ENCODE results near the gene ACVR1B. TPM values are rescaled to one million over a fixed set of nuclear protein-coding genes. Genes with fewer than 3 reads are reported as not detected.

The ACVR1B gene
- total RNA-seq, 3 donors from 2014 or later (not counting 1 experiment from before 2014, with no cell fraction given): 5.9 to 9.6 (median 6.6) TPM

- Mint-ChIP-seq H3K4me3 (no peak overlapping the region), H3K36me3 (no peaks in the 10 kb centered on the region), H3K27ac (no peak overlapping the region), H3K4me1 (no peaks in the 10 kb centered on the region), H3K9me3 (no peaks in the 10 kb centered on the region), H3K27me3 (ENCODE audit: low read depth in 2 of 2) (no peaks in the 10 kb centered on the region)
- peaks cover 9% of the 10 kb centered on the region for H3K4me1 ChIP-seq (ENCODE audit: control insufficient read depth, insufficient read depth, low read length)
- H3K36me3 ChIP-seq (ENCODE audit: control insufficient read depth, insufficient read depth, low read length): no peaks in the 10 kb centered on the region
- H3K9me3 ChIP-seq (ENCODE audit: control insufficient read depth, insufficient read depth, low read length): no peaks in the 10 kb centered on the region
- intact Hi-C loops (cut with micrococcal nuclease): no loop called here
- no peak overlapping the region for H3K27ac ChIP-seq (ENCODE audit: low read length)
- DNase-seq: no peak
- H3K27me3 ChIP-seq (ENCODE audit: control insufficient read depth, insufficient read depth, low read length): no peaks in the 10 kb centered on the region
- no peak overlapping the region for H3K4me3 ChIP-seq (ENCODE audit: low read length)
- ATAC-seq: no peak
- TF ChIP-seq CTCF (IDR thresholded peaks at IDR 0.05): no peak
- 95% methylated on average over 11 of the region's 11 CpGs for WGBS (ENCODE audit: insufficient coverage)
Measured at GRCh38 chr12:51915951-51916350, 35.5 kb upstream of the ACVR1B start.

- Mint-ChIP-seq H3K27ac (no peak overlapping the region), H3K4me1 (no peaks in the 10 kb centered on the region), H3K36me3 (no peaks in the 10 kb centered on the region), H3K4me3 (no peak overlapping the region), H3K27me3 (ENCODE audit: low read depth in 2 of 2) (no peaks in the 10 kb centered on the region), H3K9me3 (no peaks in the 10 kb centered on the region)
- Histone ChIP-seq H3K4me1 (ENCODE audit: control insufficient read depth, insufficient read depth, low read length) (peaks cover 5% of the 10 kb centered on the region), H3K36me3 (ENCODE audit: control insufficient read depth, insufficient read depth, low read length) (no peaks in the 10 kb centered on the region), H3K27me3 (ENCODE audit: control insufficient read depth, insufficient read depth, low read length) (no peaks in the 10 kb centered on the region), H3K27ac (ENCODE audit: low read length) (no peak overlapping the region), H3K4me3 (ENCODE audit: low read length) (no peak overlapping the region), H3K9me3 (ENCODE audit: control insufficient read depth, insufficient read depth, low read length) (no peaks in the 10 kb centered on the region)
- ATAC-seq (no peak), DNase-seq (no peak)
- intact Hi-C loops (cut with micrococcal nuclease): no loop called here
- WGBS (ENCODE audit: insufficient coverage): 88% methylated on average over 10 of the region's 10 CpGs
- no peak for TF ChIP-seq CTCF (IDR thresholded peaks at IDR 0.05)
Measured at GRCh38 chr12:51917041-51917590, 34.4 kb upstream of the ACVR1B start.

- ATAC-seq: no peak
- Mint-ChIP-seq H3K9me3 (no peaks in the 10 kb centered on the region), H3K27ac (no peak overlapping the region), H3K27me3 (ENCODE audit: low read depth in 2 of 2) (no peaks in the 10 kb centered on the region), H3K4me3 (no peak overlapping the region), H3K36me3 (no peaks in the 10 kb centered on the region), H3K4me1 (no peaks in the 10 kb centered on the region)
- no peak for TF ChIP-seq CTCF (IDR thresholded peaks at IDR 0.05)
- DNase-seq: no peak
- Histone ChIP-seq H3K9me3 (ENCODE audit: control insufficient read depth, insufficient read depth, low read length) (no peaks in the 10 kb centered on the region), H3K27me3 (ENCODE audit: control insufficient read depth, insufficient read depth, low read length) (no peaks in the 10 kb centered on the region), H3K4me3 (ENCODE audit: low read length) (no peak overlapping the region), H3K36me3 (ENCODE audit: control insufficient read depth, insufficient read depth, low read length) (no peaks in the 10 kb centered on the region), H3K27ac (ENCODE audit: low read length) (no peak overlapping the region), H3K4me1 (ENCODE audit: control insufficient read depth, insufficient read depth, low read length) (peaks cover 4% of the 10 kb centered on the region)
- 90% methylated on average over 16 of the region's 16 CpGs for WGBS (ENCODE audit: insufficient coverage)
- intact Hi-C loops (cut with micrococcal nuclease): no loop called here
Measured at GRCh38 chr12:51917746-51918453, 33.6 kb upstream of the ACVR1B start.
